HG03095 (cell line): Measurements from ENCODE around the gene CTCFL.
"Not testable (repeated sequence)": the region's sequence is repeated elsewhere in the genome, so short reads cannot be mapped to it uniquely, and the experiment has no call there.

ENCODE experiments used
- ATAC-seq: cut with Tn5 transposase; IDR thresholded peaks from one replicate; pipeline ENCODE4 v1.9.1; 2021; ENCODE audit warnings: moderate library complexity; ENCODE audit not compliant: unreplicated experiment

Gene CTCFL

GRCh38 chr20:57483287-57484050 lies 41.5 kb downstream of the CTCFL start:
- no peak for ATAC-seq

GRCh38 chr20:57482796-57483195 lies 42.1 kb downstream of the CTCFL start:
- no peak for ATAC-seq

- no peak for ATAC-seq
These were observed 42.8 kb downstream of the CTCFL start for GRCh38 chr20:57482148-57482547.

GRCh38 chr20:57481281-57481711 lies 43.6 kb downstream of the CTCFL start:
- ATAC-seq, result peak; percentile 28

GRCh38 chr20:57480444-57481160 lies 44.3 kb downstream of the CTCFL start:
- ATAC-seq, result peak; percentile 45

- ATAC-seq, result no peak
These were observed 45.7 kb downstream of the CTCFL start for GRCh38 chr20:57479196-57479595.

- no peak for ATAC-seq
These were observed 46.8 kb downstream of the CTCFL start for GRCh38 chr20:57478176-57478575.

- ATAC-seq, result no peak
These were observed 48.1 kb downstream of the CTCFL start for GRCh38 chr20:57476641-57477461.

- no peak for ATAC-seq
These were observed 48.8 kb downstream of the CTCFL start for GRCh38 chr20:57476084-57476526.

- ATAC-seq, result no peak
These were observed 49.4 kb downstream of the CTCFL start for GRCh38 chr20:57475388-57476083.

- no peak for ATAC-seq
These were observed 50.1 kb downstream of the CTCFL start for GRCh38 chr20:57474816-57475215.

- ATAC-seq, result no peak
These were observed 50.7 kb downstream of the CTCFL start for GRCh38 chr20:57474205-57474604.

- peak; percentile 50 for ATAC-seq
These were observed 51.5 kb downstream of the CTCFL start for GRCh38 chr20:57473246-57474048.

- ATAC-seq, result not testable (repeated sequence)
These were observed 52.5 kb downstream of the CTCFL start for GRCh38 chr20:57472474-57472873.

GRCh38 chr20:57471496-57472372 lies 53.2 kb downstream of the CTCFL start:
- no peak for ATAC-seq

GRCh38 chr20:57470666-57471495 lies 54.1 kb downstream of the CTCFL start:
- no peak for ATAC-seq

GRCh38 chr20:57470212-57470522 lies 54.8 kb downstream of the CTCFL start:
- no peak for ATAC-seq
